GM12892 (cell line): Measurements from ENCODE around the gene IL6R.
"Not testable (repeated sequence)": the region's sequence is repeated elsewhere in the genome, so short reads cannot be mapped to it uniquely, and the experiment has no call there.

Experiments used
- POLR2A ChIP-seq: IDR thresholded peaks from 2 replicates; pipeline ENCODE4 v1.6.1; 2011; ENCODE audit warnings: low read depth, low read length, control low read depth
- POLR2AphosphoS5 ChIP-seq: IDR thresholded peaks from 2 replicates; pipeline ENCODE4 v1.6.1; 2011; ENCODE audit warnings: low read depth, low read length, control low read depth

- TF ChIP-seq POLR2A, POLR2AphosphoS5: not testable (repeated sequence)
Observed at GRCh38 chr1:154422049-154422448, 16.9 kb downstream of the IL6R start.
